ENCODE results near the gene DIDO1. TPM values are rescaled to one million over a fixed set of nuclear protein-coding genes. Genes with fewer than 3 reads are reported as not detected.

DIDO1 gene
- total and polyA plus RNA-seq, 5 donors, result 23.3 to 42.5 (median 39.0) TPM

- intact Hi-C loops (cut with DNase I), result no loop called here
- Histone ChIP-seq H3K9me3 (ENCODE audit: control insufficient read depth, low read length) (no peaks in the 10 kb centered on the region), H3K4me3 (ENCODE audit: low read length) (no peak overlapping the region), H3K4me1 (ENCODE audit: control insufficient read depth, insufficient read depth, low read length) (no peaks in the 10 kb centered on the region), H3K27me3 (ENCODE audit: control insufficient read depth, insufficient read depth) (no peaks in the 10 kb centered on the region), H3K27ac (ENCODE audit: low read length) (no peak overlapping the region)
- DNase-seq (no peak), ATAC-seq (no peak)
- 71% methylated on average over 21 of the region's 21 CpGs for WGBS
Measured at GRCh38 chr20:62968378-62969178, 42.3 kb upstream of the DIDO1 start.

GRCh38 chr20:62967628-62968351 is 41.5 kb upstream of the DIDO1 start:
- Histone ChIP-seq H3K27ac (ENCODE audit: low read length) (no peak overlapping the region), H3K27me3 (ENCODE audit: control insufficient read depth, insufficient read depth) (no peaks in the 10 kb centered on the region), H3K9me3 (ENCODE audit: control insufficient read depth, low read length) (no peaks in the 10 kb centered on the region), H3K4me3 (ENCODE audit: low read length) (no peak overlapping the region), H3K4me1 (ENCODE audit: control insufficient read depth, insufficient read depth, low read length) (no peaks in the 10 kb centered on the region)
- DNase-seq (peak in 2 of 3 donors; percentile 38 to 41), ATAC-seq (no peak)
- WGBS, result 92% methylated on average over 27 of the region's 27 CpGs
- intact Hi-C loops (cut with DNase I), result no loop called here

- Histone ChIP-seq H3K27ac (ENCODE audit: low read length) (no peak overlapping the region), H3K9me3 (ENCODE audit: control insufficient read depth, low read length) (no peaks in the 10 kb centered on the region), H3K4me1 (ENCODE audit: control insufficient read depth, insufficient read depth, low read length) (no peaks in the 10 kb centered on the region), H3K4me3 (ENCODE audit: low read length) (no peak overlapping the region), H3K27me3 (ENCODE audit: control insufficient read depth, insufficient read depth) (no peaks in the 10 kb centered on the region)
- ATAC-seq (no peak), DNase-seq (peak in 2 of 3 donors; percentile 24)
- 95% methylated on average over 6 of the region's 6 CpGs for WGBS
- intact Hi-C loops (cut with DNase I), result no loop called here
Measured at GRCh38 chr20:62967149-62967501, 40.8 kb upstream of the DIDO1 start.

- peak in 2 of 3 donors; percentile 35 to 41 for DNase-seq
Measured at GRCh38 chr20:62966212-62967148, 40.2 kb upstream of the DIDO1 start.

GRCh38 chr20:62965363-62965771 is 39.1 kb upstream of the DIDO1 start:
- Histone ChIP-seq H3K27ac (ENCODE audit: low read length) (no peak overlapping the region), H3K4me1 (ENCODE audit: control insufficient read depth, insufficient read depth, low read length) (no peaks in the 10 kb centered on the region), H3K9me3 (ENCODE audit: control insufficient read depth, low read length) (no peaks in the 10 kb centered on the region), H3K27me3 (ENCODE audit: control insufficient read depth, insufficient read depth) (no peaks in the 10 kb centered on the region), H3K4me3 (ENCODE audit: low read length) (no peak overlapping the region)
- intact Hi-C loops (cut with DNase I), result no loop called here
- DNase-seq (peak in 2 of 3 donors; percentile 11 to 37), ATAC-seq (no peak)
- 84% methylated on average over 19 of the region's 19 CpGs for WGBS

More at GRCh38 chr20:62966212-62967148, 40.2 kb upstream of the DIDO1 start:
- H3K9me3 ChIP-seq (ENCODE audit: control insufficient read depth, low read length), result no peaks in the 10 kb centered on the region
- no peak overlapping the region for H3K4me3 ChIP-seq (ENCODE audit: low read length)
- H3K27me3 ChIP-seq (ENCODE audit: control insufficient read depth, insufficient read depth), result no peaks in the 10 kb centered on the region
- no peak for ATAC-seq
- intact Hi-C loops (cut with DNase I), result no loop called here
- no peaks in the 10 kb centered on the region for H3K4me1 ChIP-seq (ENCODE audit: control insufficient read depth, insufficient read depth, low read length)
- 94% methylated on average over 26 of the region's 27 CpGs for WGBS
- no peak overlapping the region for H3K27ac ChIP-seq (ENCODE audit: low read length)

- no peaks in the 10 kb centered on the region for H3K27me3 ChIP-seq (ENCODE audit: control insufficient read depth, insufficient read depth)
- intact Hi-C loops (cut with DNase I), result no loop called here
- no peak overlapping the region for H3K4me3 ChIP-seq (ENCODE audit: low read length)
- H3K9me3 ChIP-seq (ENCODE audit: control insufficient read depth, low read length), result no peaks in the 10 kb centered on the region
- H3K4me1 ChIP-seq (ENCODE audit: control insufficient read depth, insufficient read depth, low read length), result no peaks in the 10 kb centered on the region
- 77% methylated on average over 20 of the region's 20 CpGs for WGBS
- ATAC-seq, result no peak
- no peak overlapping the region for H3K27ac ChIP-seq (ENCODE audit: low read length)
- DNase-seq, result peak in 1 of 3 donors; percentile 17
Measured at GRCh38 chr20:62964700-62965099, 38.4 kb upstream of the DIDO1 start.

- intact Hi-C loops (cut with DNase I), result no loop called here
- no peak overlapping the region for H3K27ac ChIP-seq (ENCODE audit: low read length)
- WGBS, result 83% methylated on average over 32 of the region's 32 CpGs
- peak; percentile 9 to 46 (median 13) for DNase-seq
- H3K27me3 ChIP-seq (ENCODE audit: control insufficient read depth, insufficient read depth), result no peaks in the 10 kb centered on the region
- no peaks in the 10 kb centered on the region for H3K4me1 ChIP-seq (ENCODE audit: control insufficient read depth, insufficient read depth, low read length)
- no peaks in the 10 kb centered on the region for H3K9me3 ChIP-seq (ENCODE audit: control insufficient read depth, low read length)
- no peak overlapping the region for H3K4me3 ChIP-seq (ENCODE audit: low read length)
- ATAC-seq, result no peak
Measured at GRCh38 chr20:62963614-62964397, 37.5 kb upstream of the DIDO1 start.

- no peak for ATAC-seq
- DNase-seq, result peak in 2 of 3 donors; percentile 24 to 52
- Histone ChIP-seq H3K27me3 (ENCODE audit: control insufficient read depth, insufficient read depth) (no peaks in the 10 kb centered on the region), H3K4me3 (ENCODE audit: low read length) (no peak overlapping the region), H3K27ac (ENCODE audit: low read length) (no peak overlapping the region), H3K4me1 (ENCODE audit: control insufficient read depth, insufficient read depth, low read length) (no peaks in the 10 kb centered on the region), H3K9me3 (ENCODE audit: control insufficient read depth, low read length) (no peaks in the 10 kb centered on the region)
- WGBS, result 90% methylated on average over 32 of the region's 32 CpGs
- intact Hi-C loops (cut with DNase I), result no loop called here
Measured at GRCh38 chr20:62962891-62963613, 36.7 kb upstream of the DIDO1 start.

- WGBS, result 94% methylated on average over 30 of the region's 30 CpGs
- no peaks in the 10 kb centered on the region for H3K27me3 ChIP-seq (ENCODE audit: control insufficient read depth, insufficient read depth)
- no peak overlapping the region for H3K27ac ChIP-seq (ENCODE audit: low read length)
- intact Hi-C loops (cut with DNase I), result no loop called here
- ATAC-seq, result no peak
- no peak overlapping the region for H3K4me3 ChIP-seq (ENCODE audit: low read length)
- no peaks in the 10 kb centered on the region for H3K4me1 ChIP-seq (ENCODE audit: control insufficient read depth, insufficient read depth, low read length)
- peak in 2 of 3 donors; percentile 7 to 59 for DNase-seq
- H3K9me3 ChIP-seq (ENCODE audit: control insufficient read depth, low read length), result no peaks in the 10 kb centered on the region
Measured at GRCh38 chr20:62962221-62962879, 36.0 kb upstream of the DIDO1 start.

Data from right cardiac atrium (tissue), 5 donors.